PC-9 (cell line): ENCODE data around the gene UBE2G1. TPM values are rescaled to one million over a fixed set of nuclear protein-coding genes. Genes with fewer than 3 reads are reported as not detected.
"Not testable (repeated sequence)": the region's sequence is repeated elsewhere in the genome, so short reads cannot be mapped to it uniquely, and the experiment has no call there.

ENCODE experiments used
- BruUV-seq: library from RNA; stranded (reverse); fragments of 400-500 nt; replicated peaks from 2 replicates; lab custom pipeline; 2021; lab: Mats Ljungman, UMichigan
- CTCF ChIA-PET: fragments of 300-600 bp; sonication (Branson Sonifier 250); formaldehyde crosslinking; loops from one replicate; lab custom pipeline; 2022; ENCODE audit warnings: antibody characterized with exemption; lab: Charles Lee
- POLR2A ChIA-PET: fragments of 300-600 bp; sonication (Branson Sonifier 250); formaldehyde crosslinking; loops from one replicate; lab custom pipeline; 2022; ENCODE audit warnings: antibody characterized with exemption; ENCODE audit not compliant: unreplicated experiment; lab: Charles Lee
- DNase-seq, 2 experiments: peaks; one replicate each; pipeline versions ENCODE4 v3.0.0 to v3.0.0-alpha.2; 2015 to 2022; ENCODE audit warnings: mixed read lengths in 1 of 2
- H2AFZ ChIP-seq: fragments of 200-600 bp; sonication (generic); 2 replicates; pipeline ENCODE4 v1.8.1; 2017; ENCODE audit warnings: antibody characterized with exemption
- H3F3A ChIP-seq: fragments of 200-600 bp; sonication (generic); 2 replicates; pipeline ENCODE4 v1.8.1; 2017; ENCODE audit warnings: antibody characterized with exemption, mild to moderate bottlenecking, low read depth; ENCODE audit not compliant: insufficient read depth
- H3K27ac ChIP-seq: fragments of 200-600 bp; sonication (generic); 2 replicates; pipeline ENCODE4 v1.6.1; 2016; ENCODE audit warnings: mixed run types
- H3K27me3 ChIP-seq: fragments of 200-600 bp; sonication (generic); 2 replicates; pipeline ENCODE4 v1.6.1; 2016; ENCODE audit warnings: low read depth, mixed run types; ENCODE audit not compliant: insufficient read depth
- H3K36me3 ChIP-seq: fragments of 200-600 bp; sonication (generic); 2 replicates; pipeline ENCODE4 v1.6.1; 2016; ENCODE audit warnings: low read depth, mixed run types
- H3K4me1 ChIP-seq: fragments of 200-600 bp; sonication (generic); replicated peaks from 2 replicates; pipeline ENCODE4 v1.6.1; 2016; ENCODE audit warnings: mixed run types; ENCODE audit not compliant: insufficient read depth
- H3K4me2 ChIP-seq: fragments of 200-600 bp; sonication (generic); 2 replicates; pipeline ENCODE4 v1.6.1; 2017; ENCODE audit warnings: mixed run types
- H3K4me3 ChIP-seq: fragments of 200-600 bp; sonication (generic); 2 replicates; pipeline ENCODE4 v1.6.1; 2016; ENCODE audit warnings: mixed run types
- H3K79me2 ChIP-seq: fragments of 200-600 bp; sonication (generic); 2 replicates; pipeline ENCODE4 v1.6.1; 2017; ENCODE audit warnings: low read depth, mixed run types
- H3K9me2 ChIP-seq: fragments of 200-600 bp; sonication (generic); 2 replicates; pipeline ENCODE4 v1.8.1; 2017; ENCODE audit warnings: mild to moderate bottlenecking; ENCODE audit not compliant: insufficient read depth
- H3K9me3 ChIP-seq: fragments of 200-600 bp; sonication (generic); 2 replicates; pipeline ENCODE4 v1.8.1; 2016; ENCODE audit warnings: low read depth; ENCODE audit not compliant: insufficient read depth
- H4K20me1 ChIP-seq: fragments of 200-600 bp; sonication (generic); 2 replicates; pipeline ENCODE4 v1.8.1; 2017; ENCODE audit not compliant: insufficient read depth
- EZH2 ChIP-seq: fragments of 200-600 bp; sonication (generic); IDR thresholded peaks from 2 replicates; pipeline ENCODE4 v1.8.0; 2017; ENCODE audit warnings: antibody characterized with exemption, low read depth
- intact Hi-C: fragments of 100-400 bp; cut with micrococcal nuclease; formaldehyde crosslinking; loops from one replicate; pipeline ENCODE4 v1.10.0; 2022; ENCODE audit not compliant: unreplicated experiment
- total RNA-seq: library from RNA; stranded (reverse); gene quantifications from 2 replicates; pipeline ENCODE4 v1.2.3, GENCODE V29; 2021
- TF ChIP-seq, protein P1 (sequence below): fragments of 200-600 bp; sonication (generic); conservative IDR thresholded peaks from 2 replicates; pipeline ENCODE4 v1.6.1; 2017; ENCODE audit warnings: mixed run types, antibody characterized with exemption, mild to moderate bottlenecking, moderate library complexity

The UBE2G1 gene
- total RNA-seq, 1 experiment from 2014 or later: 111 TPM

DNA sequence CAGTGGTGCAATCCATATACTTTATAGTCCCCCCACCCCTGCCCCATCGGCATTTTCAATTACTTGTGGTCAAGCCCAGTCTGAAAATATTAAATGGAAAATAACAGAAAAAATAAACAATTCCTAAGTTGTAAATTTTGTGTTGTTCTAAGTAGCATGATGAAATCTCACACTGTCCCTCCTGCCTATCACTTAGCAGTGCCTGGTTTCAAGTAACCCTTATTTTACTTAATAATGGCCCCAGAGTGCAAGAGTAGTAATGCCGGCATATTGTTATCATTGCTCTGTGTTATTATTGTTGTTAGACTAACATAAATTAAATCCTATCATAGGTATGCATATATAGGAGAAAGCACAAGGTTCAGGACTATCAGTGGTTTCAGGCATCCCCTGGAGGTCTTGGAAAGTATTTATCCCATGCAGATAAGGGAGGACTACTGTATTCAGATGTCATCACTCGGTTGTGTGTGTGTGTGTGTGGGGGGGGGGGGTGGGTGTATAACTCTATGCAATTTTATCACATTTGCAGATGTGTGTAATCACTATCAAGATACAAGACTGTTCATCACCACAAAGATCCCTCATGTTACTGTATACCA lies 9.3 kb downstream of the UBE2G1 start:
- CTCF ChIA-PET: no interaction called here
- no TSS peak for BruUV-seq
- peaks cover 29% of the 10 kb centered on the region; the same call in 1 of the 2 replicates for H3K4me1 ChIP-seq
- no peak overlapping the region for H3K4me2 ChIP-seq
- H3K9me3 ChIP-seq: no peaks in the 10 kb centered on the region
- H3K9me2 ChIP-seq: no peaks in the 10 kb centered on the region
- H3K27me3 ChIP-seq: no peaks in the 10 kb centered on the region
- peaks cover 26% of the 10 kb centered on the region; the same call in 1 of the 2 replicates for H3F3A ChIP-seq
- no peak for TF ChIP-seq EZH2
- TF ChIP-seq, protein P1, sequence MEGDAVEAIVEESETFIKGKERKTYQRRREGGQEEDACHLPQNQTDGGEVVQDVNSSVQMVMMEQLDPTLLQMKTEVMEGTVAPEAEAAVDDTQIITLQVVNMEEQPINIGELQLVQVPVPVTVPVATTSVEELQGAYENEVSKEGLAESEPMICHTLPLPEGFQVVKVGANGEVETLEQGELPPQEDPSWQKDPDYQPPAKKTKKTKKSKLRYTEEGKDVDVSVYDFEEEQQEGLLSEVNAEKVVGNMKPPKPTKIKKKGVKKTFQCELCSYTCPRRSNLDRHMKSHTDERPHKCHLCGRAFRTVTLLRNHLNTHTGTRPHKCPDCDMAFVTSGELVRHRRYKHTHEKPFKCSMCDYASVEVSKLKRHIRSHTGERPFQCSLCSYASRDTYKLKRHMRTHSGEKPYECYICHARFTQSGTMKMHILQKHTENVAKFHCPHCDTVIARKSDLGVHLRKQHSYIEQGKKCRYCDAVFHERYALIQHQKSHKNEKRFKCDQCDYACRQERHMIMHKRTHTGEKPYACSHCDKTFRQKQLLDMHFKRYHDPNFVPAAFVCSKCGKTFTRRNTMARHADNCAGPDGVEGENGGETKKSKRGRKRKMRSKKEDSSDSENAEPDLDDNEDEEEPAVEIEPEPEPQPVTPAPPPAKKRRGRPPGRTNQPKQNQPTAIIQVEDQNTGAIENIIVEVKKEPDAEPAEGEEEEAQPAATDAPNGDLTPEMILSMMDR: no peak
- peaks cover 93% of the 10 kb centered on the region for H4K20me1 ChIP-seq
- intact Hi-C loops: no loop called here
- H3K27ac ChIP-seq: peak overlapping the region; percentile 6; the same call in 1 of the 2 replicates
- no peak overlapping the region for H2AFZ ChIP-seq
- no peak for DNase-seq
- H3K79me2 ChIP-seq: peaks cover 100% of the 10 kb centered on the region
- POLR2A ChIA-PET: no interaction called here
- H3K4me3 ChIP-seq: no peak overlapping the region
- H3K36me3 ChIP-seq: peaks cover 10% of the 10 kb centered on the region; the same call in 1 of the 2 replicates

DNA sequence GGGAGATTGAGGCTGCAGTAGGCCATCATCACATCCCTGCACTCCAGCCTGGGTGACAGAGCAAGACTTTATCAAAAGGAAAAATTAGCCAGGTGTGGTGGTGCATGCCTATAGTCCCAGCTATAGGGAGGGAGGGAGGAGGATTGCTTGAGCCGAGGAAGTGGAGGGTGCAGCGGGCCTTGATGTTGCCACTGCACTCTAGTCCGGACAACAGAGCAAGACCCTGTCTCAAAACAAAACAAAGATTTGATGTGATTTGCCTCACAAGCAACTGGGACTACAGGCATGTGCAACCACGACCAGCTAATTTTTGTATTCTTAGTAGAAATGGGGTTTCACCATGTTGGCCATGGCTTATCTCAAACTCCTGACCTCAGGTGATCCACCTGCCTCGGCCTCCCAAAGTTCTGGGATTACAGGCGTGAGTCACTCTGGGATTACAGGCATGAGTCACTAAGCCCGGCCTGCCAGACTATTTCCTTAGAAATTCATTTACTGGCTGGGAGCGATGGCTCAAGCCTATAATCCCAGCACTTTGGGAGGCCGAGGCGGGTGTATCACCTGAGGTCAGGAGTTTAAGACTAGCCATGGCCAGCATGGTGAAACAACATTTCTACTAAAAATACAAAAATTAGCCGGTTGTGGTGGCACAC lies 11.5 kb downstream of the UBE2G1 start:
- no peak for DNase-seq
- CTCF ChIA-PET: no interaction called here
- POLR2A ChIA-PET: no interaction called here
- peaks cover 100% of the 10 kb centered on the region for H3K79me2 ChIP-seq
- H3F3A ChIP-seq: peaks cover 25% of the 10 kb centered on the region; the same call in 1 of the 2 replicates
- no peak overlapping the region for H3K4me2 ChIP-seq
- no peaks in the 10 kb centered on the region for H3K9me3 ChIP-seq
- H3K4me1 ChIP-seq: peaks cover 21% of the 10 kb centered on the region; the same call in 1 of the 2 replicates
- intact Hi-C loops: no loop called here
- H3K27me3 ChIP-seq: no peaks in the 10 kb centered on the region
- no peaks in the 10 kb centered on the region for H3K9me2 ChIP-seq
- H3K27ac ChIP-seq: peak overlapping the region; percentile 17; the same call in 1 of the 2 replicates
- BruUV-seq: no TSS peak
- peaks cover 94% of the 10 kb centered on the region for H4K20me1 ChIP-seq
- H3K4me3 ChIP-seq: no peak overlapping the region
- no peak for TF ChIP-seq EZH2
- TF ChIP-seq, protein P1: no peak
- no peak overlapping the region for H2AFZ ChIP-seq
- peaks cover 6% of the 10 kb centered on the region; the same call in 1 of the 2 replicates for H3K36me3 ChIP-seq

DNA sequence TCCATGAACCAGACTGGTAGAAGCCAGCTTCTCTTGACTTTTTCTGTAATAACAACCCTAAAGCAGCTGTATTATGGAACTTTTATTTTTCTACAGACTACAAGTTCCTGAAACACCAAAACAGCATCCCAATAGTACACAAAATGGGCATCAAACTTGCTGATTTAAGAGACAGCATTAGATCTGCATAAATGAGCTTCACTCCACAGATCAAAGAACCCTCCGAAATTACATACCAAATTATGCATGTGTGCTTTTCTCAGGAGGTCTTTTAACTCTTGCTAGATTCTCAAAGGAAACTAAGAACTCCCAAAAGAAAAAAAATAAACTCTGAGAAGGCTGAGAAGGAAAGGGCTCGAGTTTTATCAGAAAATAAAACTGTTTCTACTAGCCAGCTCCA lies 12.3 kb downstream of the UBE2G1 start:
- CTCF ChIA-PET: no interaction called here
- Histone ChIP-seq H3K79me2 (peaks cover 100% of the 10 kb centered on the region), H3K9me3 (no peaks in the 10 kb centered on the region), H3K4me1 (peaks cover 14% of the 10 kb centered on the region; the same call in 1 of the 2 replicates), H3K4me3 (no peak overlapping the region), H3K27me3 (no peaks in the 10 kb centered on the region), H3F3A (peaks cover 18% of the 10 kb centered on the region; the same call in 1 of the 2 replicates), H3K36me3 (no peaks in the 10 kb centered on the region), H3K4me2 (no peak overlapping the region), H3K27ac (peak overlapping the region; percentile 17; the same call in 1 of the 2 replicates), H2AFZ (no peak overlapping the region), H4K20me1 (peaks cover 91% of the 10 kb centered on the region), H3K9me2 (no peaks in the 10 kb centered on the region)
- no peak for DNase-seq
- BruUV-seq: no TSS peak
- intact Hi-C loops: no loop called here
- POLR2A ChIA-PET: interaction anchor here (0.7 kb wide), 1 partner anchor 89 kb away, joined by 3 read pairs; no protein-coding TSS in a partner anchor
- TF ChIP-seq EZH2: no peak
- TF ChIP-seq, protein P1: no peak

GRCh38 chr17:4350214-4350613 lies 16.3 kb downstream of the UBE2G1 start:
- intact Hi-C loops, POLR2A ChIA-PET, H3K27me3 ChIP-seq, H3K4me3 ChIP-seq, H2AFZ ChIP-seq, H3K9me3 ChIP-seq, CTCF ChIA-PET, H3K9me2 ChIP-seq, H3K4me2 ChIP-seq, H3K36me3 ChIP-seq, BruUV-seq, DNase-seq, H3K27ac ChIP-seq: not testable (repeated sequence)
- Histone ChIP-seq H4K20me1 (peaks cover 90% of the 10 kb centered on the region), H3K4me1 (peaks cover 20% of the 10 kb centered on the region), H3F3A (peaks cover 21% of the 10 kb centered on the region; the same call in 1 of the 2 replicates), H3K79me2 (peaks cover 97% of the 10 kb centered on the region)
